ENCODE data around the gene BOLA3.
A peak's percentile ranks its signal among the peaks of the same experiment; 100 is the strongest.

Gene BOLA3

GRCh38 chr2:74186038-74186437 is 38.3 kb upstream of the BOLA3 start:
- no peak for TF ChIP-seq CTCF (IDR thresholded peaks at IDR 0.05; ENCODE audit: low read depth, low read length, missing control alignments)
- no peak for DNase-seq (ENCODE audit: extremely low read depth, low read depth)
- H3K4me3 ChIP-seq (replicated peaks; ENCODE audit: low read depth, low read length), result no peak overlapping the region

GRCh38 chr2:74183878-74184277 is 36.2 kb upstream of the BOLA3 start:
- no peak overlapping the region for H3K4me3 ChIP-seq (replicated peaks; ENCODE audit: low read depth, low read length)
- no peak for TF ChIP-seq CTCF (IDR thresholded peaks at IDR 0.05; ENCODE audit: low read depth, low read length, missing control alignments)
- DNase-seq (ENCODE audit: extremely low read depth, low read depth), result no peak

- DNase-seq (ENCODE audit: extremely low read depth, low read depth), result no peak
- TF ChIP-seq CTCF (IDR thresholded peaks at IDR 0.05; ENCODE audit: low read depth, low read length, missing control alignments), result no peak
- no peak overlapping the region for H3K4me3 ChIP-seq (replicated peaks; ENCODE audit: low read depth, low read length)
These were observed 34.0 kb upstream of the BOLA3 start for GRCh38 chr2:74181739-74182138.

- no peak for DNase-seq (ENCODE audit: extremely low read depth, low read depth)
- peak overlapping the region; percentile 79 for H3K4me3 ChIP-seq (replicated peaks; ENCODE audit: low read depth, low read length)
- TF ChIP-seq CTCF (IDR thresholded peaks at IDR 0.05; ENCODE audit: low read depth, low read length, missing control alignments), result peak; percentile 10
These were observed 31.6 kb upstream of the BOLA3 start for GRCh38 chr2:74179063-74179865.

- peak within 1 kb of the TSS; percentile 79 for H3K4me3 ChIP-seq (replicated peaks; ENCODE audit: low read depth, low read length)
- peak; percentile 93 for DNase-seq (ENCODE audit: extremely low read depth, low read depth)
- peak; percentile 18 for TF ChIP-seq CTCF (IDR thresholded peaks at IDR 0.05; ENCODE audit: low read depth, low read length, missing control alignments)
These were observed 30.7 kb upstream of the BOLA3 start, which contains the start of gene MOB1A for GRCh38 chr2:74178211-74179062. MOB1A (minus strand) TSS chr2:74178879; CDS start chr2:74178674, 205 bp downstream.

- no peak for DNase-seq (ENCODE audit: extremely low read depth, low read depth)
- no peak for TF ChIP-seq CTCF (IDR thresholded peaks at IDR 0.05; ENCODE audit: low read depth, low read length, missing control alignments)
- H3K4me3 ChIP-seq (replicated peaks; ENCODE audit: low read depth, low read length), result peak overlapping the region; percentile 79
These were observed 30.0 kb upstream of the BOLA3 start for GRCh38 chr2:74177696-74178095.

All from HFF-Myc (cell line).